SH-SY5Y (cell line): ENCODE data around the gene PHLDB1.

ENCODE experiments used
- GATA2 ChIP-seq: IDR thresholded peaks from 2 replicates; pipeline ENCODE4 v1.6.1; 2011; ENCODE audit warnings: mild to moderate bottlenecking, low read depth, low read length
- GATA3 ChIP-seq: IDR thresholded peaks from 2 replicates; pipeline ENCODE4 v1.6.1; 2011; ENCODE audit warnings: low read depth, mild to moderate bottlenecking, low read length, moderate library complexity

DNA sequence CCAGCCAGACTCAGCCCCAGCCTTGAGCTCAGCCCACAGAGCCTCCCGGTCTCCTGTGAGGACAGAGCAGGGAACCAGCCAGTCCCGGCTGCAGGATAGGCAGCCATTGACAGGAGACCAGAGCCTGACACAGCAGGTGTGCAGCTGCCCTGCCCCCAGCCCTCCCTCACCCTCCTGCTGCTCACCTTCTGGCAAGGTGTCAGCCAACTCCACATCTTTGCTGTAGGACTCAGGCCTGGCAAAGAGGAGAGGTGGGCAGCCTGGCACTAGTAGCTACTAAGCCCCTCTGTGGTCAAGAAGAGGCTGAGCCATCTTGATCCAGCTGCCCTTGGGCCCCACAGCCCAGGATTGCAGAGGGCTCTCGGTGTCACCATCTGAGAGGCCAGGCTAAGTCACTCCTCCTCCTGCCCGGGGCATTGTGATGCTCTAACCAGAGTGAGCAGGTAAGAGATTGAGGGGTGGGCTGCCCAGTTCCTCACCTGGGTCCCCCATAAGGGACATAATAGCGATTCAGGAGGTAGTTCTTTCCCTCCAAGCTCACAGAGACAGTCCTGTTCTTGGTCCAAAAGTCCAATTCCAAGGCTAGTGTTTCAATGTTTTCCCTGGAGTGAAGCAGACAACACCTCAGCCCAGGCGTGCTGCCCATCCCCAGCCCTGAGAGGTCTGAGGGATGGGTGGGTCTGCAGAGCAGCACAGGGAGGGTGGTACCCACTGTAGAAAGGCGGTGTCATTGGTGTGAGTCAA, 53.4 kb downstream of the PHLDB1 start:
- TF ChIP-seq GATA3 (no peak), GATA2 (no peak)
